Measurements from ENCODE around the gene ADISSP. TPM values are rescaled to one million over a fixed set of nuclear protein-coding genes. Genes with fewer than 3 reads are reported as not detected.

The ADISSP gene
- total RNA-seq, 1 experiment from 2014 or later = 40.0 TPM

DNA sequence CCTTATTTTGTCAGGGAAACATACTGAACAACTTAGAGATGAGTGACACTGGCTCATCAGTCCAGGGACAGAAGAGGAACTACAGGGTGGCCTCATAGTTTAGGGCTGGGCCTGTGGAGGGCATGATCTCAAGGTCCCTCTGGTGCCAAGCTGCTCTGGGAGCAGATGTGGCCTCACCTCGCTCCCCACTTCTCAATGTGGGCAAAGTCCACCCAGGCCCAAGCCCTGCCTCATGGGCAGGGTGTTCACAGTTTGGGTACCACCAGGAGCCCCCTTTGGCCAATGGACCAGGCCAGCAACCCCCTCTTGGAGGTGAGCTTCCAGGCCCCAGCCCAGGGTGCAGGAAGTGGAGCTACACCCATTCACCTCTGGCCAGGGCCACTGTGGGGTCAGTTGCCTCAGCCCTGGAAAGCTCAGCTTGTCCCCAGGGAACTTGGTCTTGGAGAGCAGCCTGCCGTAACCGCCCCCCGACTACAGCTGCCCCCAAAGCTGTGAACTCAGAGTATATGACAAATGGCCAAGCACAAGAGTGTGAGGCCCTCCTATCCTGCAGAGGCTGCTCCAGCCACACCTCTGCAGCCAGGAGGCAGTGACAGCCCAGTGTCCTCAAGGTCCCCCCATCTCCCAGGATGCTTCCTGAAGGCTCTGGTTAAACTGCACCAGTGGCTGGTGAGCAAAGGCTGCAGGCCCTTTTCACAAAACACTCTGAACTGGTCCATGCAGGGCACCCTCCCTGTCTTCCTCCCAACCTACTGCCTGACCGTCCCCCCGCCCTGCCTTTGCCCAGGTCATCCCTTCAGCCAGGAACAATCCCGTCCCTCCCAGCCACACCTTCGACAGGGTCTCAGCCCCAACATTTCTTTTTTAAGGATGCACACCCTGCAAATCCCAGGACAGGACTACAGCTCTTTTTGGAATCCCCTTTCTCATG is 3.6 kb downstream of the ADISSP start:
- Histone ChIP-seq H3K4me1 (replicated peaks) (peaks cover 20% of the 10 kb centered on the region), H3K27me3 (replicated peaks) (no peaks in the 10 kb centered on the region), H3K9me3 (replicated peaks) (no peaks in the 10 kb centered on the region), H3K4me3 (no peak overlapping the region), H3K27ac (no peak overlapping the region), H3K36me3 (no peaks in the 10 kb centered on the region)
- DNase-seq (ENCODE audit: low read depth in 1 of 2, low spot score in 2 of 2) = no peak

DNA sequence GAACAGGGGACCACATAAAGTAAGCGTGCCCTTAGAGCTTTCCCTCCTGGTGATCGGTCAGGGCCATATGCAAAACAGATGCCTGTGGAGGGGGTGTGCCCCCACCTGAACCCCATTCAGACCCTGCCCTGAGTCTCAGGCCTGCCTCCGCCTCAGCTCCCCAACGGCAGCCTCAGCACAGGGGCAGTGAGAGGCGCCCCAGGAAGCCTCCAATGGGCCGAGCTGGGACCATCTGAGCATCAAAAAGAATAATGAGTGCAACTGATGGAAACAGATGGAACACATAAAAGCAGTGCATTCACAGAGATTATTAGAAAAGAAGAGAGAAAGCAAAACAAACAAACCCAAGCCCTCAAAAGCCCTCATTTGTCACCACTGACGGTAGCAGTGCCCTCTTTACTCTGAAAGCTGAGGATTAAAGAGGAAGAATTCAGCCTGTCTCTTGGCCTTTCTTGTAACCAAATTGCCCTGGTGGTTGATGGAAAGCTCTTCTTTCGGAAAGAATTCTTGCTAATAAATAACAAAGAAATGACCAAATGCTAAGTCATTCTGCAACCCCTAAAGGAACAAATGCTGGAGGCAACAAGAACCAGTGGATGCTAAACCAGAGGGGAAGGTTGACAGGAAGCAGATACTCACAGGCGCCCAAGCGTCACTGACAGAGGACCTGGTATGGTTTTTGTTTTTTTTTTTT is 6.8 kb downstream of the ADISSP start:
- Histone ChIP-seq H3K27ac (no peak overlapping the region), H3K4me3 (no peak overlapping the region), H3K36me3 (peaks cover 6% of the 10 kb centered on the region; the same call in 1 of the 2 replicates), H3K27me3 (replicated peaks) (no peaks in the 10 kb centered on the region), H3K9me3 (replicated peaks) (no peaks in the 10 kb centered on the region), H3K4me1 (replicated peaks) (no peaks in the 10 kb centered on the region)
- DNase-seq (ENCODE audit: low read depth in 1 of 2, low spot score in 2 of 2) = no peak

DNA sequence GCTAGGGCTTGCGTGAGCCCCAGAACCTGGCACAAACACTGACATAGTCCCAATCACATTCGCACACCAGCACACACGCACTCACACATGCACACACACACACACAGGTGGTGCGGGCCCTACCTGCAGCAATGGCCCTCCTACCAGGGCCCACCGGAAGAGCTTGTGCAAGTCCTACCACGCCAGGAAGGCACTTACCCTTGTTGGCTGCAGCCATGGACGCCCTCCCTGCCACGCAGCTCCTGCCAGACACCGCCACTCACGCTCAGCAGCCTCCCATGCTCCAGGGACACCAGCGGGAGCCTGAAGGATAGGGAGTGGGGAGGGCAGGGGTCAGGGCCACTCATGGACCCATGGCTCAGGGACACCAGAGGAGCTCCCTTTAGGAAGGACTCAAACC is 7.7 kb downstream of the ADISSP start:
- H3K27me3 ChIP-seq (replicated peaks) = no peaks in the 10 kb centered on the region
- no peak overlapping the region for H3K4me3 ChIP-seq
- no peaks in the 10 kb centered on the region for H3K9me3 ChIP-seq (replicated peaks)
- H3K27ac ChIP-seq = no peak overlapping the region
- peaks cover 6% of the 10 kb centered on the region; the same call in 1 of the 2 replicates for H3K36me3 ChIP-seq
- no peaks in the 10 kb centered on the region for H3K4me1 ChIP-seq (replicated peaks)
- DNase-seq (ENCODE audit: low read depth in 1 of 2, low spot score in 2 of 2) = no peak

DNA sequence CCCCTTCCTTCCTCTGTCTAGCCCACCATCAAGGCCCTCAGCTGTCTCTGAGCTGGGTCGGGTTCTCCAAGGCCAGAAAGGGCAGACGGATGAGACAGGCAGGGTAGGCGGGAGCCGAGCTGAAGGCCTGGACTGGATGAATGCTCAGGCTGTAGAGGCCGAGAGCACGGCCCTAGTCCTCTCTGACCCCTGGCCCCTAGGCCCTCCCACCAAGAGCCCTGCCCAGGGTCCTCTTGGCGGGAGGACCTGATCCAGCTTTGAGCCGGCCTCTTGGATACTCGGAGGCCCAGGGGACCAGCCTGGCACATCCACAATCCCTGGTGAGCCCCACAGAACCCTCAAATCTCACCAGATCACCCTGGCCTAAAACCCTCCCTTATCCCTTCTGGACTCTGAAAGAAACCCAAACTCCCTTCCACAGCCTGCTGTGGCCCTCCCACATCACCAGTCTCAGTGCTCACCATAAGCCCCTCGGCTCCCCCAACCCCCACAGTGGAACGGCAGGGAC is 8.2 kb downstream of the ADISSP start:
- peaks cover 6% of the 10 kb centered on the region; the same call in 1 of the 2 replicates for H3K36me3 ChIP-seq
- no peaks in the 10 kb centered on the region for H3K4me1 ChIP-seq (replicated peaks)
- DNase-seq (ENCODE audit: low read depth in 1 of 2, low spot score in 2 of 2) = no peak
- H3K9me3 ChIP-seq (replicated peaks) = no peaks in the 10 kb centered on the region
- H3K4me3 ChIP-seq = no peak overlapping the region
- no peaks in the 10 kb centered on the region for H3K27me3 ChIP-seq (replicated peaks)
- H3K27ac ChIP-seq = no peak overlapping the region

DNA sequence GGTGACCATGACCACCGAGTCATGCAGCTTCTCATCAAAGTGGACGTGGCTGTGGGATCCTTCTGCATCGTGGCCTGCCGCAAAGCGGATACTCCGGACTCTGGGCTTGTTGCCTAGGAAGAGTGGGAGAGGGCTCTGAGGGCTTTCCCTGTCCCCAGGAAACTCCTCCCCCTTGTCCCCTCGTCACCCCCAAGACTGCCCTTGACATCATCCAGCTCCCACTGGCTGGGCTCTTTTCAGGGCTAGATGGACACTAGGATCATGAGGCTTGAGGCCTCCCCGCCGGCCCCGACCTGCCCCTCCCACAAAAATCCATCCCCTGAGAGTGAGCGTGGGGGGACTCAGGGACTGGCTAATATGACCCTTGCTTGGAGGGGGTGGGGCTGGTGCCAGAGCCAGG is 9.0 kb downstream of the ADISSP start:
- H3K4me3 ChIP-seq = no peak overlapping the region
- H3K27me3 ChIP-seq (replicated peaks) = no peaks in the 10 kb centered on the region
- H3K36me3 ChIP-seq = peaks cover 6% of the 10 kb centered on the region; the same call in 1 of the 2 replicates
- no peak overlapping the region for H3K27ac ChIP-seq
- no peaks in the 10 kb centered on the region for H3K4me1 ChIP-seq (replicated peaks)
- H3K9me3 ChIP-seq (replicated peaks) = no peaks in the 10 kb centered on the region
- DNase-seq (ENCODE audit: low read depth in 1 of 2, low spot score in 2 of 2) = no peak

DNA sequence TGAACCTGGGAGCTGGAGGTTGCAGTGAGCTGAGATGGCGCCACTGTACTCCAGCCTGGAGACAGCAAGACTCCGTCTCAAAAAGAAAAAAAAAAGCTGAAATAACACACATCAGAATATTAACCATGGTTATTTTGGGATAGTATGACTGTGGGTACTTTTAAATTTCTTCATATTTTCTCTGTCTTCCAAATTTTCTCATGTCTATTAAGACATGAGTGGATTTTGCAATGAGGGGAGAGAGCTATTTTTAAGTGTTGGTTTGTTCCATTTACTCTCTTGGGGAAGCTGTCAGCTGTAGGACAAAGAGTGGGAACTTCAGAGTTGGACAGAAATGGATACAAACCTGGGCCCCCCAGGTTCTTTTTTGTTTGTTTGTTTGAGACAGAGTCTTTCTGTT is 10.3 kb downstream of the ADISSP start:
- no peak overlapping the region for H3K27ac ChIP-seq
- no peak overlapping the region for H3K4me3 ChIP-seq
- H3K27me3 ChIP-seq (replicated peaks) = no peaks in the 10 kb centered on the region

DNA sequence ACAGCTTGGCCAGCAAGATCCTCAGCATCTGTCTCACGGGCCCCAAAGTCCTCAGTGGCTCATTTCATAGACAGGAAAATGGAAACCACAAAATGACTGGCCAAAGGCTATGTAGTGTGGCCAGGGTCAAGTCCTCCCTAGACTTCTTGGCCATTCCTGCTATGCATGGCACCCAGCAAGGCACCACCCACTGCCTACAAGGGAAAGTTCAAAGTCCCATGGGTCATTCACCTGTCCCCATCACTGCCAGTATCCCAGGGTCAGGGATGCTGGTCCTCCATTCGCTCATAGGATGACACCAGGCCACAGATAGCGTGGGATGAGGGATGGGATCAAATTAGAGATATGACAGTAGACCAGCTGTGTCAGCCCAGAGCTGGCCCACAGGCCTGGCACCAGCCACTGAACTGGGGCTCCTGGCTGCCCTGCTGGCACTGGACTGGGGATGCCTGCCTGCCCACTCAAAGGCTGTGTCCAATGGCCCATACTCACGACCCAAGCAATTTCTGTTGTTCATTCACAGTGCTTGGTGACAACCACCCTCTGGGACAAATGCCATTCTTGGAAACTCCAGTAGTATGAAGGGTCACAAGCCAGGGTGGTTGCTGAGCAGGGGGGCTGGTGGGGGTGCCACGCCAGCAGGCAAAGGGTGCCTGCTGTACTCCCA is 11.6 kb downstream of the ADISSP start:
- no peaks in the 10 kb centered on the region for H3K27me3 ChIP-seq (replicated peaks)
- no peaks in the 10 kb centered on the region for H3K4me1 ChIP-seq (replicated peaks)
- no peak overlapping the region for H3K4me3 ChIP-seq
- H3K27ac ChIP-seq = no peak overlapping the region
- H3K9me3 ChIP-seq (replicated peaks) = no peaks in the 10 kb centered on the region
- DNase-seq (ENCODE audit: low read depth in 1 of 2, low spot score in 2 of 2) = no peak
- peaks cover 6% of the 10 kb centered on the region; the same call in 1 of the 2 replicates for H3K36me3 ChIP-seq

More for the DNA sequence above, 10.3 kb downstream of the ADISSP start:
- peaks cover 6% of the 10 kb centered on the region; the same call in 1 of the 2 replicates for H3K36me3 ChIP-seq
- no peaks in the 10 kb centered on the region for H3K4me1 ChIP-seq (replicated peaks)
- DNase-seq (ENCODE audit: low read depth in 1 of 2, low spot score in 2 of 2) = no peak
- no peaks in the 10 kb centered on the region for H3K9me3 ChIP-seq (replicated peaks)

DNA sequence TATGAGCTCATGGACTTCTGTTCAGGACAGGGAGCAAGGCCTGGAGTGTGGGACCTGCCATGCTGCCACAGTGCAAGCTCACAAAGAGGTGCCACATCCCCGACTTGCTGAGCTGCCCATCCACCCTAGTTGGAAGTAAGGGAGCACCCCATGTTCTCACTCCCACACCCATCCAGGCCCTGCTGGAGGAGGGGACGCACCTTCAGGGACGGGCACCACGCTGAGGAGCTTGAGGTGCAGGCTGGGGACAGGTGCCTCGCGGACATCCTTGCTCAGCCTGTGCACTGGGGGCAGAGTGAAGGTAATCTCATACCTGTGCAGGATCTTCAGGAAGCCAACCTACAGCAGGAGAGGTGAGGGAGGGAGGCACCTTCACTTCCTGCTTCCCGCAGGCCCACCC is 12.3 kb downstream of the ADISSP start:
- Histone ChIP-seq H3K36me3 (peaks cover 6% of the 10 kb centered on the region; the same call in 1 of the 2 replicates), H3K27me3 (replicated peaks) (no peaks in the 10 kb centered on the region), H3K4me3 (no peak overlapping the region), H3K27ac (no peak overlapping the region), H3K9me3 (replicated peaks) (no peaks in the 10 kb centered on the region), H3K4me1 (replicated peaks) (no peaks in the 10 kb centered on the region)
- DNase-seq (ENCODE audit: low read depth in 1 of 2, low spot score in 2 of 2) = no peak

DNA sequence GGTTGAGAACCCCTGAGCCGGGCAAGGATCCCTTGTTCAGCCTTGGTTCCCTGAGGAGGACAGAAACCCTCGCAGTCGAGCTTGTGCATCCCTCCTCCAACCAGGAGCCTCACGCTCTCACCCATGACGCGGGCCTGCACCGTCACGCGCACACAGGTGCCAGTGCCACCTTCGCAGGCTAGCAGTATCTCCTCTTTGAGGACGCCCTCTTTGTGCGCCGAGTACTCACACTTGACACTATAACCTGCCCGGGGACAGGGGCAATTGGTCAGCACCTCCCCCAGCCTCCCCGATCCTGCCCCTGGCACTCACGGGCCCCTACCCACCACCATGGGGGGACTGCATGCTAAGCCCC is 13.3 kb downstream of the ADISSP start:
- no peaks in the 10 kb centered on the region for H3K27me3 ChIP-seq (replicated peaks)
- no peak for DNase-seq (ENCODE audit: low read depth in 1 of 2, low spot score in 2 of 2)

DNA sequence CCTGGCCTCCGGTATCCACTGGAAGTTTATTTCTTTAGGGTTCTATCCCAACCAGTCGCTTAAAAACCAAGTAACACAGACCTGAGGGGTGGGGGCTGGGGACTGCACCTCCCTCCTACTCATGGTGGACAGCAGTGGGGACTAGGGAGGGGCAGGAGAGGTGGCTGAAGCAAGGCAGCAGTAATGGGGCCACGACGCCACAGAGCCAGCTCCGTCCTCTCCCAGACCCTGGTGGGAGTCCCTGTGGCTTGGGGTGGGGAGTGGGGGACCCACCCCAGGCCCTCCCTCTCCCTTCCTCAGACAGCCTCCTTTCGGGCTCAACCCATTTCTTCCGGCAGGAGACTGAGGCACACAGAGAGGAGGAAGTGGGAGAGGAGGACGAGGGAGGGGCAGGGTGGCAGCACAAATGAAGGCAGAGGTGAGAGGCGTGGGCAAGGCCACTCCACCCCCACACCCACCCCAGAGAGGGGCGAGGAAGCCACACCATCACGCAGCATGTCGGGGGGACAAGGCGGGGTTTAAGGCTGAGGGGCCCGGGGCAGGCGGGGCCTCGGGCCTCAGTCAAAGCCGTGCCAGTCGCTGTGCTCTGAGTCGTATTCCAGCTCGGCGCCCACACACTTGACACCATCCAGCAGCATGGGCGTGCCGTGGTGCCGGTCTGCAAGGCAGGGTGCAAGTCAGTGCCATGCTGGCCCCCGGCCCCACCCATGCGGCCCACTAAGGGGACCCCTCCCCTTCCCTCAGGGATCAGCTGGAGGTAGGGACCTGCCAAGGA is 13.9 kb downstream of the ADISSP start:
- Histone ChIP-seq H3K27ac (no peak overlapping the region), H3K9me3 (replicated peaks) (no peaks in the 10 kb centered on the region), H3K27me3 (replicated peaks) (no peaks in the 10 kb centered on the region), H3K4me3 (no peak overlapping the region), H3K4me1 (replicated peaks) (no peaks in the 10 kb centered on the region), H3K36me3 (peaks cover 6% of the 10 kb centered on the region; the same call in 1 of the 2 replicates)
- DNase-seq (ENCODE audit: low read depth in 1 of 2, low spot score in 2 of 2) = no peak

More for the DNA sequence above, 13.3 kb downstream of the ADISSP start:
- no peaks in the 10 kb centered on the region for H3K4me1 ChIP-seq (replicated peaks)
- H3K27ac ChIP-seq = no peak overlapping the region
- no peaks in the 10 kb centered on the region for H3K9me3 ChIP-seq (replicated peaks)
- peaks cover 6% of the 10 kb centered on the region; the same call in 1 of the 2 replicates for H3K36me3 ChIP-seq
- H3K4me3 ChIP-seq = no peak overlapping the region

DNA sequence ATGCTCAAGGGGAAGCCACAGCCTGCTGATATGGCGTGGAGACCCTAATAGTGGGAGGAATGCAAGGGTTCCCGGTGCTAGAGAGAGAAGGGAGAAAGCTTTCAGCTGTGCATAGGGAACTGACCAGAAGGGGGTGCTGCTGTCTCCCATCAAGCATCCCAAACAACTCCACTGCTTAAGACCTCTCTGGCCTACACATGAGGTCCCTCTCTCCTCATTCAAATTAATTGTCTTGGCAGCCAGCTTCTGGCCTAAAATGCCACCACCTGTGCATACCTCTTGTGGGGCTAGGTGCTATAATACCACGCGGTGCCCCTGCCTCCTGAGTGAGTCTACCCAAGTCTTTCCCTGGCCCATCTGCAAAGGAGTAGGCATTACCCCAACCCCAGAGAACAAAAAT is 14.5 kb downstream of the ADISSP start:
- Histone ChIP-seq H3K4me3 (no peak overlapping the region), H3K27ac (no peak overlapping the region), H3K36me3 (peaks cover 4% of the 10 kb centered on the region; the same call in 1 of the 2 replicates), H3K27me3 (replicated peaks) (no peaks in the 10 kb centered on the region), H3K9me3 (replicated peaks) (no peaks in the 10 kb centered on the region), H3K4me1 (replicated peaks) (no peaks in the 10 kb centered on the region)
- peak in 1 of 2 experiments; percentile 32 for DNase-seq (ENCODE audit: low read depth in 1 of 2, low spot score in 2 of 2)

DNA sequence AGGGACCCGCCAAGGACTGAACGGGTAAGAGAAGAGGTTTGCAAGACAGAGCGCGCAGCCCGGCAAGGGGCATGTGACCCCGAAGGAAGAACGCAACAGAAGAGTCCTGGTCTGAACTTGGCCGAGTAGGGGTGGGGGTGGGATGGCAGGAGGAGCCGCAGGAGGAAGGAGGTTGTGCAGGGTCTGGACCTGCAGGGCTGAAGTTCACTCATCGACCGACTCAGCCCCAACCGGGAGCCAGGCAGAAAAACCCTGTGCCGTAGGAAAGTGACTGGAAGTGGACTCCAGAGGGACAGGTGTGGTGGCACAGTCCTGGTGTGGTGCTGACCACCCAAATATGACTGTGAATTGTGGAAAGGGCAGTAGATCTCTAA is 15.2 kb downstream of the ADISSP start:
- H3K4me3 ChIP-seq = no peak overlapping the region
- no peaks in the 10 kb centered on the region for H3K4me1 ChIP-seq (replicated peaks)
- H3K36me3 ChIP-seq = no peaks in the 10 kb centered on the region
- no peaks in the 10 kb centered on the region for H3K27me3 ChIP-seq (replicated peaks)
- no peak for DNase-seq (ENCODE audit: low read depth in 1 of 2, low spot score in 2 of 2)
- no peak overlapping the region for H3K27ac ChIP-seq
- H3K9me3 ChIP-seq (replicated peaks) = no peaks in the 10 kb centered on the region
